SKM-1 treated with dmso at 0.1 percent for 144 hours (cell line): ENCODE data around the gene STX8.
"Not testable (repeated sequence)": the region's sequence is repeated elsewhere in the genome, so short reads cannot be mapped to it uniquely, and the experiment has no call there.

Source experiments
- DNase-seq: peaks from one replicate; lab custom pipeline; 2025; ENCODE audit not compliant: unreplicated experiment; lab: John Stamatoyannopoulos, UW

Gene STX8

GRCh38 chr17:9408381-9408780 lies 167.2 kb downstream of the STX8 start:
- no peak for DNase-seq

DNA sequence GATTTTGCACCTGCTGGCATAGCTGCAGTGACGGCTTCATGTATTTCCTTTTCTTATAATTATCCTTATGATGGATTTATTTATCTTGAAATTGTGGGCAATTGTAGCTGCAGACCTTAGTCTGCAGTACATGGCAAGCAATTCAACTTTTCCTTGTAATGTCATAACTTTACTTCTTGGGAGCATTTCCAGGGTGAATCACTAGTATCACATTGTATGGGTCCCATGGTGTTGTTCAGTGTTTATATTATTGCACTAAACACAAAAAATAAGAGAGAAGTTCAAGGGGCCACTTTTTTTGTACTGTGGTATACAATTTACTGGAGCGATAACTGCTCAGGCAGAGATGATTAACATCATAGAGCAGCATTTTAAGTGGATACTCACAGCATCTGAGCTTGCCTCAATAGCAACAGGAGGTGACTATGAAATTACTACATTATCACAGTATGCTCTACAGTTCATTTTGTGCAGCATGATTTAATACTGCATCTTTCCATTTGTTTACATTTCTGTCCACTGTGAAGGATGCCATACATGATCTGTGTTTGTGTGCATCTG lies 169.5 kb downstream of the STX8 start:
- DNase-seq: no peak

DNA sequence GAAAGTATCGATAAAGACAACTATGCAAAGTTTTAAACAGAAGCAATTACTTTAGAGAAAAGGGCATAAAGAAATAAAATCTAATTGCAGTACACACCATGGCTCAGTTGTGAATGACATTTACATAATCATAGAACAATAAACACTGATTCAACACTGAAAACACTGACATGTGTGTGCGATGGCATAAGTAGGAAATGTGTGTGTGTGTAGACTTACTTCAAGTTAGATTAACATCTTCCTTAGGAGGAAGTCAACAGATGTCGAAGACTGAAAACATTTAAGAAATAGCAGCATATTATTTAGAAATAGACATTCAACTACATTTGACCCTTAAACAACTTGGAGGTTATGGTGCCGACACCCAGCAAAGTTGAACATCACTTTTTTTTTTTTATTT lies 172.4 kb downstream of the STX8 start:
- DNase-seq: no peak

DNA sequence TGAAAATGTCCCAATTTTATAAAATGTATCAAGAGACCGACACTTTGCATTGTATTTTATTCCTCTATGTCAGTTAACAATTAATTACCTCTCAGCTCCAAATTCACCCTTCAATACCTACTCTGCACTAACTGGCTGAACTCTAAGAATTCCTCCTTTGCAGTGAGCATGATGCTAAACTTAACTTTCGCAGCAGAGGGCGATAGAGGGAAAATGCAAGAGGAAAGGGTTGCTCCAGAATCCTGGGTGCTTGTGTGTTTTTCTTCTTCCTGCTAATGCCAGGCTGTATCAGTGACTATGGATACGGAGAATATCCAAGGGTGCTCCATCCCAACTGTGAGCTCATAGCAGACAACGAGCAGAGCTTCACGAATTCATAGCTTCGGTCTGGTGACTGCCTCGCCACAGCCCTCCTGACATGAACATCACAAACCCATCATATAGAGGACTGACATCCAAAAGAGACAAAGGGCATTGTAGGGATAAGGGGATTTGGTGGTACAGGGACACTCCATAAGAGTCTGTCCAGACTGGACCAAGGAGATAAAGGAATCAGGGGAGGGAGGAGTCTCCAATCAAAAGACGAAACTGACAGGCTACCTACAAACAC lies 172.9 kb downstream of the STX8 start:
- DNase-seq: peak; percentile 4

DNA sequence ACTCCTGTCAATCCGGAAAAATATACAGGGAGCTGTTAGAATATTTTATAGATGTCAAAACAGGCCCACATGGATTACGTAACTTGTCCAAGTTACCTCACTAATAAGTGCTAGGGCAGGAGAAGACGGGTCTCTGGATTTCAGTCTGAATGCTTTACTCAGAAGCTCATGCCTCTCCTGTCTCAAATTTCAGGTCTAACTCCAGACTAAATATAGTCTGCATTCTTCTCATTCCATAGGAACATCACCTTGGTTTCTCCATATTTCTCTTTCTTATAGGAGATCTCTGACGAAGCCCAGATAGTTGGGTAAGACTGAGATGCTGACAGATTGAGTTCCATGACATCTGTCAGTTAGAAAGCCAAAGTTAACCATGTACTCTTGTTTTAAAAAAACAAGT lies 174.2 kb downstream of the STX8 start:
- no peak for DNase-seq

GRCh38 chr17:9389111-9389527 lies 186.5 kb downstream of the STX8 start:
- no peak for DNase-seq

DNA sequence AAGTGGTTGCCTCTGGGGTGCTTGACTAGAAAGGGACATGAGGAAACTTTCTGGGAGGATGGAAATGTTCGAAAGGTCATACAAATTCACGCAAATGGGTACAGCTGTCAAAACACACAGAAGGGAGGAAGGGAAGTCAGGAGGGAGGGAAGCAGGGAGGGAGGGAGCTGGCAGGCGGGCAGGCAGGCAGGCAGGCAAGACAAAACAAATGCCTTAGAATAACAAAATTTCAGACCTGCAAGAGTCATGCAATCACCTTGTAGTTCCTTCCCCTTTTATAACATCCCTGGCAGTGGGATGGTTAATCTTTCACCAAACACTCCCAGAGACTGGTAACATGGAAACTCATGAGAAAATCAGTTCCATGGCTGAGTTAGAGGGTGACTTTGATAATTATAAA lies 189.2 kb downstream of the STX8 start:
- DNase-seq: no peak

DNA sequence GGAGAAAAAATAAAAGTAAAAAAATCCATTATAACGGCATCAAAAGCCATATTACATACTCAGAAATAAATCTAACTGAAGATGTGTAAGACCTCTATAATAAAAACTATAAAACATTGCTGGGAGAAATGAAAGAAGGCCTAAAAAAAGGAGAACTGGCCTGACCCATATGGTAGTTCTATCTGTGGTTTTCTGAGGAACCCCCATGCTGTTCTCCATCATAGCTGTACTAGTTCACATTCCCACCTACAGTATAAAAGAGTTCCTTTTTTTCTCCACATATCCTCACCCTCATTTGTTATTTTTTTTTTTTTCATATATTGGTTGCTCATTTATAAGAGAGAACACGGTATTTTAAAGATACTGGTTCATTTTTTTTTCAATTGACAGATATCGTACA lies 191.8 kb downstream of the STX8 start:
- no peak for DNase-seq

DNA sequence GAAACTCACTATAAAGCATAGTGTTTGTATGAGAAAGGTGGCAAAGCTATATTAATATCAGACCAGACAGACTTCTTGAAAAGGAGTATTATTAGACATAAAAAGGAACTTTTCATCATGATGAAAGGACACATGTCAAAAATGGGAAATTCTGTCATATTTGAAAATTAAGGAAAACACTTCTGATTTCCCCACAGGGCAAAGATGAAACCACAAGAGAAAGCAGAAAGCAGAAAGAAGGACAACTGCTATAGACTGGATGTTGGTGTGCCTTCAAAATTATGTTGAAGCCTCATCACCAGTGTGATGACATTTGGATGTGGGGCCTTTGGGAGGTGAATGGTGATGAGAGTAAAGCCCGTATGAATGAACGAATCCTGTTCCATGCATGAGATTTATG lies 193.0 kb downstream of the STX8 start:
- no peak for DNase-seq

DNA sequence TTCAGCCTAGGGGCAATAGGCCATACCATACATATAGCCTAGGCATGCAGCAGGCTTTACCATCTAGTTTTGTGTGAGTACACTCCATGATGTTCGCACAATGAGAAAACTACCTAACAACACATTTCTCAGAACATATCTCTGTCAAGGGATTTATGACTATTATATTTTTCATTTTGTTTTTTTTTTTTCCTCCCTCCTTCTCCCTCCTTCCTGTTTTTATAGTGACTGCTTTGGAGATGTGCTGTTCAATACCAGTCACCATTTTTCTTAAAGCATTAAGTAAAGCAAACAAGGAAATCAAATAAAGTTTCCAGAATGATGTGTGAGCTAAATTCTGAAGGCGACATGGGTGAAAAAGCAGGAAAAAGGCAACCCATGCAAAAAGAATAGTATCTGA lies 194.6 kb downstream of the STX8 start:
- DNase-seq: no peak

DNA sequence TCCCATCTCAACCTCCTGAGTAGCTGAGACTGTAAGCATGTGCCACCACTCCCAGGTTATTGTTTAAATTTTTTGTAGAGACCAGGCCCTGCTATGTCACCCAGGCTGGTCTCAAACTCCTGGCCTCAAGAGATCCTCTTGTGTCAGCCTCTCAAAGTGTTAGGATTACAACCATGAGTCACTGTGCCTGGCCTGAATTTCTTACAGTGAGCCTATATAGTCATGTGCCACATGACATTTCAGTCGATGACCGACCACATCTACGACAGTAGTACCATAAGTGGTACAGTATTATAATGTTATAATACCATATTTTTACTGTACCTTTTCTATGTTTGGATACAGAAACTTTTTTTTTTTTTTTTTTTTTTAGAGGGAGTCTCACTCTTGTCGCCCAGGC lies 195.3 kb downstream of the STX8 start:
- no peak for DNase-seq

- not testable (repeated sequence) for DNase-seq
These were observed 199.4 kb downstream of the STX8 start for GRCh38 chr17:9376177-9376576.

DNA sequence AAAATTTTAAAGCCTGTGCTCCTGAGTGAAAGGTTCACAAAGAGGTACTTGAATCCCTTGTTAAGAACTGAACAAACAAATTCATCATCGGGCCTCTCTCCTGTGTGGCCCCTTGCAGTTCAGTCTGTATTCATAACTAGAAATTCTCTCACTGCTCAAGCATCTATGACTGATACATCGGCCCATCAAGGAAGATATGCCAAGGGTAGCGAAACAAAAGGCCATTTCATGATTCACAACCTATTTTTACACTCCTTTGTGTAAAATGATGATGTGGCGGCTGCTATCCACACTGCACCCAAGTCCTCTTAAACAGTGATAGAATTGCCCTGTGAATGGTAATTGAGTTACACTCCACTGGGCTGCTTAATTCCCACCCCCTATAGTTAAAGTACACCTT lies 204.6 kb downstream of the STX8 start:
- DNase-seq: no peak

DNA sequence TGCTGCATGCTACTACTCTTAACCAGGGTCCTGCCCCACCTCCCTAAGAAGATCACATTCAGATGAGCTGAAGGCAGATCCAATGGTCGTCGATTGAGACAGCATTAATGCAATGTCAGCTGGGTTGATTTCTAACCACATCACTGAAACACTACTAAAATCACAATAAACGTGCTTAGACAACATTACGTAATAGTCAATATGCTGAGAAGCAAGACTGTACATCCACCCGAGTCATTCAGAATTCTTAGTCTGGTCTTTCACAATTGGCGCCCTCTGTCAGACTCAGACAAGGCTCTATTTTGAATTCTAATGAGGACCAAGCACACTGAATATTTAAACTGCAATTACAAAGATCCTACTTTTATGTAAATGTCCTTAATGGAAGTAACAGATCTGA lies 205.2 kb downstream of the STX8 start:
- no peak for DNase-seq

DNA sequence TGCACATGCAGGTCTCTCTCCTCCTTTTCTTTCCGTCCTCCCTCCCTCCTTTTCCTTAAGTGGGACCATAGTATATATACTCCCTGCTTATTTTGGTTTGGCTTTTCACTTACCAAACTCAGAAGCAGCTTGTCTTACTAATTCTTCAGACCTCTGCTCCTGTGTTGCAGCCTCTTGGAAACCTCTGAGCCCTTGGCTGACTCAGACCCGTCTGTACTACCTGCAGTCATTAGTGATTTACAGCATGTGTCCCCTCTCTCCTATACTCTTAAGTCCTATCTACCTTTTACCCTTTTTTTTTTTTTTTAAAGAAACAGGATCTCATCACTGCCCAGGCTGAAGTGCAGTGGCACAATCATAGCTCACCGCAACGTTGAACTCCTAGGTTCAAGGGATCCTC lies 207.0 kb downstream of the STX8 start:
- DNase-seq: no peak

GRCh38 chr17:9367156-9367555 lies 208.5 kb downstream of the STX8 start:
- no peak for DNase-seq

DNA sequence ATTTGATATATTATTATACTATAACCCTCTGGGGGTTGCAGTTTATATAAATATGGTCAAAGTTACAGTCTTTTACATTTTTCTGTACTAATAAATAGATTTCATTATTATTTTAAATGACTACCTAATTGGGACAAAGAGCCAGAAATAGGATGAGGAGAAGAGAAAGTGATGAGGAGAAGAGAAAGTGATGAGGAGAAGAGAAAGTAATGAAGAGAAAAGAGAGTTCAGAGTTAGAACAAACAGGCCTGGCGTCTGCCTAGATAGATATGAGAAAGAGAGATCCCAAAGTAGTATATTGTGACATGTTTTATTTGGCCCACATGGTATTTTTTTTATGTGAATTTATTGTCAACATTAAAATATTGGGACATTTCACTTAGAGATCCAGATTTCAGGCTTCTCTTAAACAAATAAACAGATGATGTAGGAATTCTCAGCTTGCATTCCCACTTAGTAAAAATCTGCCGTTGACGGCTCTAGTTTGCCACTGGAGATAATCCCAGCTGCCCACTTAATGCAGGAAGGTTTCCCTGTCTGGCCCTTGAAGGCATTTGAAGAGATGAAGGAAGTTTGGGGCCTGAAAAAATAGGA lies 210.7 kb downstream of the STX8 start:
- DNase-seq: no peak

DNA sequence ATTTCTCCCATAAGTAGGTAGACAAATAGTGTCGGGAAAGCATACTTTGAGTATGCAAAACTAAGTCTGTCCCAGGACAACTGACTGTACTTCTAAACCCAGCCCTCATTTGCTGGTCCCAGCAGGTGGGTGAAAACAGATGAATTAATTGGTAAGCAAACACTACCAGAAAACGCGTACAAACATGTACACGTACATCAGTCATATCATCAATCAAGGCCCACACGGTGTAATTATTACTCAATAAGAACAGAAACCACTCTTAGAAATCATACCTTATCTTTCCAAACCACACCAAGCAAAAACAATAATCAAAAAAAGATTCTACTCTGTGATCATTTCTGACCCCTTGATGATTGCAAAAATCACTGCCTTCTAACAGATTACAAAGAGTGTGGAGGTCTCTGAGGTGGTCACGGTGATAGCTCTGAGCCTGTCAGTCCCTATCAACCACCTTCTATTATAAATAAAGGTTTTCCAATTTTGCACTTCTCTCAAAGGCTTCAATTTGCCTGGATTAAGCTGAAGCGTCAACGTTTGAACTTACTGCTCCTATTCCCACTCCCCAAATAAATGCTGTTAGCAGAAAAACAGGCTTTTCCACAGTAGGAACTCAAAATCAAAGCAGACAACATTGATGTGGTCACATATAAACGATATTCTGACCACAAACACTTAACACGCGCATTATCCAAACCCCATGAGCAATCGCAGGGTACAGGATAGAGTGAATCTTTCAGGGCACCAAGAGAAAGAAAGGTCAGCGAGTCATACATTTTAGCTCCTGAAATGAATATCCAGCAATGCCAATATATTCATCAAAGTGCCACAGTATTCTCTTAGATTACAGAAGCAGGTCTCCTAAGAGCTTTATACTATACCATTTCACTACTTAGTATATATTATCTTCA lies 211.9 kb downstream of the STX8 start:
- no peak for DNase-seq

- DNase-seq: no peak
These were observed 214.2 kb downstream of the STX8 start for GRCh38 chr17:9361188-9361955.

GRCh38 chr17:9360677-9361081 lies 214.9 kb downstream of the STX8 start:
- no peak for DNase-seq

- DNase-seq: peak; percentile 32
These were observed 219.1 kb downstream of the STX8 start for GRCh38 chr17:9356488-9356911.
